Measurements from ENCODE around the gene POLR3G.

POLR3G gene, protein sequence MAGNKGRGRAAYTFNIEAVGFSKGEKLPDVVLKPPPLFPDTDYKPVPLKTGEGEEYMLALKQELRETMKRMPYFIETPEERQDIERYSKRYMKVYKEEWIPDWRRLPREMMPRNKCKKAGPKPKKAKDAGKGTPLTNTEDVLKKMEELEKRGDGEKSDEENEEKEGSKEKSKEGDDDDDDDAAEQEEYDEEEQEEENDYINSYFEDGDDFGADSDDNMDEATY

DNA sequence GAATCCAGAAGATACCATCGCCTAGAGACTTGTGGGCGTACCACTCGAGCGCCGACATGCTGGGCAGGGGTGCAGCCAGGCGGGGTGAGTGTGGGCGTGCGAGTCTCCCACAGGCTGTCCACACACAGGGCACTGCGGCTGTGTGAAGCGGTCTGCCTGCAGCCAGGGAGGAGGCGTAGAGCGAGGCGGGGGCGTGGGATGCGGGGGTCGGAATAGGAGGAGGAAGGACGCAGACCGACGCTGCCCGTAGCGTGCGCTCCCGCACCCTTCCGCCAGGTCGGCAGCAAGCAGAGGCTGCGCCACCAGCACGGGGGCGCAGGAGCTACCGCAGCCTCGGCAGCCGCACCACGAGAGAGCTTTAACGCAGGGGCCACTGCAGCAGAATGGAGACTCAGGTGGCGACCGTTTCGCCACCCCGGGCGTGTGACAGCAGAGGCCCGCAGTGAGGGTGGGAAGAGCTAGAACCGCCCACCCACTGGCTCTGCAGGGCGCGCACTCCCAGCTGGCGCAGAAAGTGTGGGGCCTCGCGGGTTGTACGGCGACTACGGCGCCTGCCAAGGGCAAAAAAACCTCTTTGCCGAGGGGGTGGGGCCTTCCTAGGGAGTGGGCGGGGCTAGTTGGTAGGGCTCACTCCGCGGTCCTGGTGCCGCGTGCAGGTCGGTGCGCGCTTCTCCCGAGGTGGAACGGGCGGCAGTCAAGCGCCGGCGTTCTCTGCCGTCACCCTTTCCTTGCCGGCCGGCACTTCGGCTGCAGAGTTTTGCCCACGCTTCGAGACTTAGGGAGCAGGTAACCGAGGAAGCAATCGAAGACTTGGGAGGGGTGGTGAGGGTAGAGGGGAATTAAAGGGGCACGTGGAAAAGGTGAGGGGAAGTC is at the start of gene POLR3G, which contains the start of gene MBLAC2:
Gene POLR3G (plus strand): TSS at position 630 of the 873 bp plus-strand sequence. CDS start 10,704 bp downstream, outside the sequence.
Gene MBLAC2 (minus strand): TSS at position 537 of the 873 bp plus-strand sequence. CDS start 479 bp downstream, at position 58.
- peak; percentile 88 for DNase-seq

DNA sequence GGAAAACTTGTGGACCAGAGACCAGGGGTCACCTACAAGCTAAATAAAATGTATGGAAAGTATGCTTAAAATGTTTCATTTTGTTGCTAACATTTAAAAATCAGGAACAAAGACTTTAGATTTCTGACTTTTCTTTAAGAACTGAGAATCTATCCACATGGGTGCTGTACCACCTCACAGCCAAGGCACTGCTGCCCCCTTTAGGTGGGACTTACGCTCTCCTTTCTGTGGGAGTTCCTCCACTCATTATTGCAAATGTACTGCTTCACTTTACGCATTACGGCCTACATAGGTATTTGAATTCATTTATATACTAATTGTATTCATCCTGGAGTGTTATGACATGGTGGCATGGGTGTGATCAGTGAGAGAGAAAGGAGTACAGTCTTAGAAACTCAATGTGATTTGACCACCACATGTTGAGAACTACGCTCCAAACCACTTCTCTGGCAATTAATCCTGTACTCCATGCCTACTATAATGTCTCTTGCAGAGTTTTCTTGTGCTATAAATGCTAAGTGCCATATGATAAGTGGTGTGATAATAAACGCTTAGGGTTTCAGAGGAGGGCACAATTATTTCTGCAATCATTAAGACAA is 40.4 kb upstream of the POLR3G start:
- DNase-seq: peak; percentile 24

DNA sequence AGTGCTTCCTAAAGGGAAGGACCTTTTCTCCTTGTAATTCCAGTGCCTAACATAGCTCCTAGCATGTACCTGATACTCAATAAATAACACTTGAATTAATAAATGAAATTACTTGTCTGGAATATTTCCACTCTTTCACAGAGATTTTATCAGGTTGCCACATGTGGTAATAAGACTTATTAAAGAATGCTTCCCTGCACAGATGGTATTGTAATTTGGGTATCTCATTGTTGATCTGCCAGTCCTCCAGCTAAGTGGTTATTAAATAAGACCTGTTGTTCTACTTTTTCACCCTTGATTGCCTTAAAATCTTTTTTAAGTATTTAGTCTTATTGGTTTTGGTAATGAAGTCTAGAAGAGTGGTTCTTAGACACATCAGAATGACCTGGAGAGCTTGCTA is 37.0 kb upstream of the POLR3G start:
- DNase-seq: no peak

DNA sequence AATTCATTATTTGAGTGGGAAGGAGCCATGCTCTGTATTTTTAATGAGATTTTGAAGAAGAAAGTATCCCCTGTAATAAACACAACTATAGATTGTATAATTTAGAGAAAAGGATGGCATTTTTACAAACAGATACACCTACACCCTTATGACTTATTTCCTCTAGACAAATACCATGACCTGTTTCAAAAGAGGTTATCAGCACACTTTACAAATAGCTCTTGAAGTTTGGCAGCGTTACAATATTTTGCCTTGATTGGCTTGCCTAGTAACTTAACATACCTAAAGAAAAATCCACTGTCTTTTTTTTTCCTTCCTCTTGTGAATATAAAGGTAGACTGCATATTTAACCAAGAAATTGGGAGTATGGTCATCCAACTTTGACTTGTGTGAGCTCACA is 36.6 kb upstream of the POLR3G start:
- DNase-seq: peak; percentile 13

DNA sequence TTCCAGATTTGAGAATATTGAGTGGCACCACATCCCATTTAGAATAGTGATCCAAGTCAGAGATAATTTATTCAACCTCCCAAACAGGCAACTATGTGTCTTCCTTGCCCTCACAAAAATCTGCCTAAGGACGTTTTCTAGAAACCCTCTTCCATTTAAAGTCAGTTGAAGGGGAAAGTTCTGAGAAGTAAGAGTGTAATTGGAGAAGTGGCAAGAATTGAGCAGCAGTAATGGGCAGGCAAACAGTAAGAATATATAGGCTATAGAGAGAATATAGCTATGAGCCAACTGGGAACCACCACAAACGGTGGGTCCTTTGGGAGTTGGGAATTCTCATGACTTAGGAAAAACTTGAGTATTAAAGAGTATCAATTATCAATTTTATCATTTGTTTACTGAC is 34.0 kb upstream of the POLR3G start:
- no peak for DNase-seq

DNA sequence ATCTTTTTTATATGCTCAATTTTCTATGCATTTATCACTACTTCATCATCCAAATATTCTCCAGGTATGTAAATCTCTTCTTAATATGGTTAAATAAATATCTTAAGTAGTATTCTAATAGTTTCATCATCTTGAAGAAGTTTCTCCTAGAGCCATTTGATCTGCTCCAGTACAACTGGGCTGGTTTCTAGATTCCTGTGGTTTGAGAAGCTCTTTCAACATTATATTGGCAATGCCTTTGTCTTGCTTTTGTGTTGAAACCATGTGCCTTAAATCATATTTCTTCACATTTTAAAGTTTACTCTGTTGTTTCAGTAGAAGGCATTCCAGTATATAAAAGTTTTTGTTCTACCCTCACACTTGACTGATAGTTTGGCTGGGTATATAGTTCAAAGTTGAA is 27.7 kb upstream of the POLR3G start:
- DNase-seq: no peak

DNA sequence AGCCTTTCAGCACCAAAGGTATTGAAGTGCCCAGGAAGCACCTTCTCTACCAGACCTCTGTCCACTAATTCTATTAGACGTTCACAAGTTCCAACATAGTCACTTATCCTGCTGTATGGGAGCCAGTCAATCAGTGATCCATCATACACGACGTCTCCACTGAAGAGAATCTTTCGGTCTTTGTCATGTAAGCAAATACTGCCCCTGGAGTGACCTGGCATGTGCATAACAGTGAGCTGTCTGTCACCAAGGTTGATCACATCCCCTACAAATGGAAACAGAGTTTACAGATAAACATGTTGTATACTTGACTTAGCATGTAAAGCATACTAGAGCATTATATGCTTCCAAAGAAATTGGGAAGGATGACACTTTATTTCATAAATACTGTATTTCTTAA is 13.4 kb upstream of the POLR3G start:
- no peak for DNase-seq

DNA sequence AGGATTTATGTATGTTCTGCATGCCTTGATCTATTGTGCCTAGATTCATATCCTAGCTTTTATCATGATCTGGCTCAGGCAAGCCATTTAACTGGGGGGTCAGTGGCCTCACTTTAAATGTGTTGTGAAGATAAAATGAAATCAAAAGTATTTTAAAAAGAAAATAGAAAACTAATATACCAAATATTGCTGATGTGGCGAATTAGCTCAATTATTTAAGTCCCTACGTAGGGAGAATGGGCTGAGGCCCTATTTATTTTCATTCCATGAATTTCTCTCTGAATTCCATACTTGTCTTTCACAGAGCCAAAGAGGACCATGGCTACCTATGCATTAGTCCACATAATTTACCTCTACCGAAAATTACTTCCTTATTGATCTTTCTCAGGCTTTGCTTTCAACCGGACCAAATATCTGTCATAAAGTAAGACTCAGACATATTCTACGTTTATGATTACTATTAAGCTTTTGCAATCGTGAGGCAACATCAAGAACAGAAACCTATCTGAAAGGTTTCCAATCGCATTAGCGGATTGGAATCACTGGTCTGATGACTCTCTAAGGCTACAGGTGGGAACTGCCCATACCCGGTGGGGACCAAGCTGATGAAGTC is 1.8 kb upstream of the POLR3G start:
- no peak for DNase-seq

DNA sequence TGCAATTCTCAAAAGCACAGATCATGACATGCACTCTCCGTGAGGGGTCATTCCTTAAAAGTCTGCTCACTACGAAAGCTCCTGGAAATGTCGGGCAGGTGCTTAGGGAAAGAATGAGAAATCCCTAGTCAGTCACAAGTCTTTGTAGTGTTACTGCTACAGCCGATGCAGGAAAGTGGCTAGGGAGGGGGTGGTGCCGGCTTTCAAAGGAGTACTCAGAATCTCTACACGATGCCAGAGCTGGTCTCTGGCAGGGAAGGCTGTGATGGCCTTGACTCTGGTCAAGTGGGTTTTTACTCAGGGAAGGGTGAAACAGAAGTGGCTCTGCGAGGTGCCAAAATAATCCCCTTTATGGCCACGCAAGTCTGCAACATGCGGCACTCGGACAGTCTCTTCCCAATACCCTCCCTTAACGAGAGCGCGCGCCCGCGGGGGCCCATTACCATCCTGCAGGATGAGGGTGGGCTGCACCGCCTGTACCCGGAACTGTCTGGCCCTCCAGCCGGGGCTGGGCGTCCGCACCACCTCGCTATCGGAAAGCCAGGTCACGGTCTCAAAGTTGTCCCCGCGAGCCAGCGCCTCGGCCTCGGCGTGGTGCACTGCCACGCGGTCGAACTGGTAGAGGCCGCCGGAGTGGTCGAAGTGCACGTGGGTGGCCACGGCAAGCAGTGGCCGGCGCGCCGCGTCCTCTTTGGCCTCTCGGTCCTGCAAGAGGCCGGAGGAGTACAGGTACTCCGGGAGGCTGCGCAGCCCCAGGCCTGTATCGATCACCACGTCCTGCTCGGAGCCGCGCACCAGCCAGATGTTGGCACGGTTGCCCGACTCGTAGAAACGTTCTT is 1.0 kb upstream of the POLR3G start:
- peak; percentile 38 for DNase-seq

DNA sequence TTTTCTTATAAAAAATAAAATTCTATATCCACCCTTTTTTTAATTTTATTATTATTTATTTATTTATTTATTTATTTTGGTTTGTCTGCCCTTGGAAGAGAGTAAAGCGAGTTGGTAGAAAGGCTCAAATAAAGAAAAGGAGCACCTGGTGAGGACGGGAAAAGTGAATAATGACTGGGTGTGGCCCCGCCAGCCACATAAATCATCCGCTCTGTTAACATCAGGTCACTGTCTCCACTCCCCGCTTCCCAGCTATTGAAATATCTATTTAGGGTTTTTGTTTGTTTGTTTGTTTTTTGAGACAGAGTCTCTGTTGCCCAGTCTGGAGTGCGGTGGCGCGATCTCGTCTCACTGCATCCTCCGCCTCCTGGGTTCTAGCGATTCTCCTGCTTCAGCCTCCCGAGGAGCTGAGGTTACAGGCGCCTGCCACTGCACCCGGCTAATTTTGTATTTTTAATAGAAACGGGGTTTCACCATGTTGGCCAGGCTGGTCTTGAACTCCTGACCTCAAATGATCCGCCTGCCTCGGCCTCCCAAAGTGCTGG is 844 bp downstream of the POLR3G start:
- DNase-seq: no peak

DNA sequence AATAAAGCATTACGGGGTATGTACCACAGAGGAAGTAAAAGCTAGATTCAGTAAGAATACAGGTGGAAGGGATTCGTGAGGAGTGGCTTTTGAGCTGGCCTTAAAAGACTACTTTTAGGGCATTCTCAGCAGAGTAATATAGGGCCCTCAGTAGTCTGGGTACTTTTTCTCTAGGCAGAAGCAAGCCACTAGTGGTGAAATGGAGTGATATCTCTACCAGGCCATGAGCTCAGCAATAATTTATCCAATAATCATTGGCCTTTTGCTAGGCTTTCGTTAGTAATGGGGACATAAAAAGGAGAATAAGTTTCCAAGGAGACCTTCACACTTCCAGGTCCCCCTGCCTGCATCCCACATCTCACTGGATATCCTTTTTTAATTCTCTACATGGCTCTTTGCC is 1.7 kb downstream of the POLR3G start:
- no peak for DNase-seq

DNA sequence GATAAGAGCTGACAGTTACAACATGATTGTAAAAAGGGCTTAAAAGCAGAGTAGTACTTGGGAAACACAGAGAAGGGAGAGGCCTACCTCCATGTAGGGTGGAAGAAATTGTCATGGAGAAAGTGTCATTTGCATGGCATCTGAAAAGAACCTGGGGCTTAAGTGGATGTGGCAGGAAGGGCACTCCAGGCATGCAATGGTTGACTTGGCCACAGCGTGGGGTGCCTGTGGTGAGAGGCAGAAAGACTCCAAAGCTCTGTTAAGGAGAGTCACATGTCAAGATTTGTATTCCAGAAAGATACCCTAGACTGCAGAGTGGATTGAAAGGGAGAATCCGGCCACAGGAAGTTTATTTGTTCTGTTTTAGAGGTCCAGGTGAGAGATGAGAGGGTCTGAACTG is 2.4 kb downstream of the POLR3G start:
- no peak for DNase-seq

DNA sequence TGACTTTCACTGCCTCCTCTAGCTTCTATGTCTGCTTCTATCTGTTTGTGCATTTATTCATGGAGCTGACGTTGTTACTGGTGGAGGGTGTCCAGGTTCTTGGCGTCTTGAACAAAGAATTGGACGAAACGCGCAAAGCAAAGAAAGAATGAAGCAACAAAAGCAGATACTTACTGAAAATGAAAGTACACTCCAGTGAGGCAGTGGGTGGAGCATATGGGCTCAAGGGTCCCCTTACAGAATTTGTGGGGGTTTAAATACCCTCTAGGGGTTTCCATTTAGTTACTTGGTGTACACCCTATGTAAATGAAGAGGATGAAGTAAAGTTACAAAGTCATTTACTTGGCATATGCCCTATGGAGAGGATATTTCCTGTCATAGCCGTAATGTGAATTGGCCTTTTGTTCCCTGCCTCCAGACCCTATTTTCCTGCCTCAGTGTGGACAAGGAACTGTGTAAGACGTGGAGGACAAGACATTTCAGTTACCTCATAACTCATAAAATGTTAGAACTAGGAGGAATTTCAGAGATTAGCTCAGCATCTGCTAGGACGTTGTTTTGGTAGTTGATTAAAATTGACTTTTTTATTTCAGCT is 3.1 kb downstream of the POLR3G start:
- DNase-seq: no peak

DNA sequence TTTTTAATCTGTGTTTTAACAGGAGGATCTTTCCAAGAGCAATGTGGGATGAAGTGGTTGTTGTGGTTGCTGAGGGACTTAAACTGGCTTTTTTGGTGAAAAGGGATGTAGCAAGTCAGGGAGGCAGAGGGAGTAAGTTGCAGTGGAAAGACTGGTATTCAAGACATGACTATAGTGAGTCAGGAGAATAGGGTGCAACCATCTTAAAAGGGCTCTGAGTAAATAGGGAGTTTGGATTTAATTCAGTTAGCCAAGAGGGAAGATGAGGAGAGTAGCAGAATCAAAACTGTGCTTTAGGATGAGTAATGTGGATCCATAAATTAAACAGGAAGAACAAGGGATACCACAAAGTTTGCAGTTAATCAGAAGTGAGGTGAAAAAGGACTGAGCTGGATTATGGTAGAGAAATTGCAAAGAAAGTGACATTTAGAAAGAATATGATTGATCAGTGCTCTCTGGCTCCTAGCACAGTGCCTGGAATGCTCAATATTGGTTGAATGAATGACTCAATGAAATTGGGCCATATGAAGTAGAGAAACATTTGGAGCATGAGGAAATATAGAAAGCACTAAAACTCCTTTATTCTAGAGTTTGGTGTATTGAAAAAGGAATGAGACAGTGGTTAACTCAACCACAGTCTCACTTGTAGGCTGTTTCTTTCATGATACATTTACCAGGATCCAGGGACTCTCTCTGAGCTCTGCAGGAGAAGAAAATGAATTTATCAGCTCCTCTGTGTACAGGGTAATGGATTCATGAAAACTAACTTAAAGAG is 5.1 kb downstream of the POLR3G start:
- no peak for DNase-seq

DNA sequence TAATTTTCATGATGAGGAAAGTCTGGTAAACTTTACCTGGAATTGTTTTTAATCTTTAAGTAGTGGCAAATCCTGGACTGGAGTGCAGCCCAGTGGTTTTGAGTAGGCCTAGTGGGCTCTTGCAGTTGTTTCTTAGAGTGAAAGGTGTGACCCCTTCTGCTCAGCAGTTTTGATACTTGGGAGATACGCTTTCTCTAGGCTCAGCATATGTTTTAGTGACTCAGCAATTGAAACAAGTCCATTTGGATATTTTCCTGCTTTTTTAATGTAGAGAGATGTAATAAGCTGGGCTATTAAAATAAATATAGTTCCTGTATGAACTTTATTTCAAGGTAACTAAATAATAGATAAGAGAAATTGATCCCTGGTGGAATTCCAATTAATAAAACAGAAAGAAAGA is 6.0 kb downstream of the POLR3G start:
- no peak for DNase-seq

DNA sequence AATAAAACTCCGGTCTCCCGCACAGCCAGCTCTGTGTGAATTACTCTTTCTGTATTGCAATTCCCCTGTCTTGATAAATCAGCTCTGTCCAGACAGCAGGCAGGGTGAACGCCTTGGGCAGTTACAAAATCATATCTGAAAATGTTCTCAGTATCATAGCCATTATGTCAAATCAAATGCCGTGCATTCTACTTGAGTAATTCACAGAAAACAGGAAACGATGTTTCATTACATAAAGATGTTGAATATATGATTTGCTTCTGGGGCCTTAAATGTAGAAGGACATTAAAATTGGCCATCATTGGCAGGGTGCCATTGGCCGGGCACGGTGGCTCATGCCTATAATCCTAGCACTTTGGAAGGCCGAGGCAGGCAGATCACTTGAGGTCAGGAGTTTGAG is 8.5 kb downstream of the POLR3G start:
- DNase-seq: no peak

DNA sequence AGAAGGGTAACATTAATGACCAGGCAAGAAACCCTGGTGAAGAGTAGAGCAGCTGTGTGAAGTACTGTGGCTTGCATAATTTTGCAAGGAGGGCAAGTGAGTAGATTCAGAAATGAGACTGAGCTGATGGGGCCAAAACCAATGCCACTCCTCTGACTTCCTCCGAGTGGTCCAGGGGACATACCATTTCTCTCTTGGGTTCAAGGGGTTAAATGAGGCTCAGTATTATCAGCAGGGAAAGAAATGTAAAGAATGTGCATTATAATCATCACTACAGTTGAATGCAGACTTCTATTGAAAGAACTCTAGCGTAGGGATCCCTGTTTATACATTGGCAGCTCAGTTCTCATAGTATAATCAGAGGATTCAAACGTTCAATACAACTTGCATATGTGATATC is 9.9 kb downstream of the POLR3G start:
- no peak for DNase-seq

DNA sequence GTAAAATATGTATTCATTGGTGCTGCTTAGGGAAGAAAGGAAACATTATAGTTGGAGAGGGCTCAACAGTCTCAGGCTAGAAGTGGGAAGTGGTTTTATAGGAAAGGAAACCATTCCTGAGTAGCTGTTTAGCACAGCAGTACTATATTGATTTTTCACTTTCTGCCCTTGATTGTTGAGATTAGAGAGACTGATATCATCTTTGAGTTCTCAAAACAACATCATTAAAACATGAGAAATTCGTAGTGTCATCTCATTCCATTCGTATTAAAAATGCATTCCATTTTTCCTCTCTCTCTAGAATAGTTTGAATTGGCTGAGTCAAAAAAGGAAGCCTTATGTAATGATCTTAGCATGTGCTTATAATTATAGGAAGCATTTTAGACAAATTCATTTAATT is 14.1 kb downstream of the POLR3G start:
- no peak for DNase-seq

DNA sequence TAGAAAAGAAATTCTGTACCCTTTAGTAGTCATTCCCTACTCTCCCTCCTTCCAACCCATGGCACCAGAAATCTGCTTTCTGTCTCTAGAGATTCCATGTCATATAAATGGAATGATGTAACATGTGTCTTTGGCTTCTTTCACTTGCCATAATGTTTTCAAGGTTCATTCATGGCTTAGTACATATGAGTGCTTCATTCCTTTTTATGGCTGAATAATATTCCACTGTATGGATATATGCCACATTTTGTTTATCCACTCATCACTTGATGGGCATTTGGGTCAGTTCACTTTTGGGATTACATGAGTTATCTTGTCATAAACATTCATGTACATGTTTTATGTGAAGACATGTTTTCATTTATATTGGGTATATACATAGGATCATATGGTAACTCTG is 19.4 kb downstream of the POLR3G start:
- DNase-seq: no peak

DNA sequence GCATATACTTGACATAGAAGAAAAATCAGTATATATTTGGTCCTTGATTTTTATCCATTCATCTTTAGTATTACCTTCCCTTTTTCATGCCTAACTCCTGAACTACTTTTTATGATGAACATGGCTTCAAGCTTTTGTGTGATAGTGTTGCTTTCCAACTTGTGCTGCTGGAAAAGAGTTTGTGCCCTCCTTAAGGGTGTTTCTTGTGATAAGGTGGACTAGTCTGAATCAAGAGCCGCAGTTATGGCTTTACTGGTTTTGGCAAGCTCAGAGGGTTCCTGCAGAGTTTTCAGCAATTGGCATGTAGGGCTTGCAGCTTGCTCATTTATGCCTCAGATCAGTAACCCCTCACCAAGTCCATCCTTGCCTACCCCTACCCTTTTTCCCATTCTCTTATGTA is 20.5 kb downstream of the POLR3G start:
- DNase-seq: no peak

DNA sequence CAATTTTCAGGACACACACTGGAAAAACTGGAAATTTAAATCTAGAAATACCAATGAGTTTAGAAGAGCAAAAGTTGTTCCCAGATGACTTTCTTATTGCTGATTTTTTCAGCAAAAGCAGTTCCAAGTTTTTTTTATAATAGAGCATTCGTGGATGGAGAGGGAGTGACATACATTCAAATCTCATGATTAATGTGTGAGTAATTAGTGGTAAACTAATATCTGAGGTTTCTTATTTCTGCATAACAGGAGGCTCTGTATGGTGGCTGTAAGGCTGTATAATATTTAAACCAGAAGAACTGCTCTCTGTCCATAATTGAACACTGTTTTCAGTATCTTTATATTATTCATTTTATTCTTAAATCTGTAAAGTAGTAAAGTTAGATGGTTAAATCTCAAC is 28.9 kb downstream of the POLR3G start:
- no peak for DNase-seq

Data from NCI-H345 (cell line).